H9 (cell line): ENCODE data around the gene FAM3B. TPM values are rescaled to one million over a fixed set of nuclear protein-coding genes. Genes with fewer than 3 reads are reported as not detected.

Experiments
- DNase-seq: peaks from one replicate; pipeline ENCODE4 v3.0.0-alpha.2; 2017
- H2AFZ ChIP-seq: one replicate; pipeline ENCODE4 v1.6.1; 2013; ENCODE audit warnings: mild to moderate bottlenecking, low read length, control low read depth, moderate library complexity
- H2AK5ac ChIP-seq: 2 replicates; pipeline ENCODE4 v1.6.1; 2013; ENCODE audit warnings: low read length, control low read depth, mixed read lengths; ENCODE audit not compliant: insufficient read length
- H2BK120ac ChIP-seq: one replicate; pipeline ENCODE4 v1.6.1; 2013; ENCODE audit warnings: low read depth, mild to moderate bottlenecking, low read length, control low read depth, inconsistent platforms; ENCODE audit not compliant: poor library complexity, severe bottlenecking
- H2BK12ac ChIP-seq: 2 replicates; pipeline ENCODE4 v1.6.1; 2013; ENCODE audit warnings: low read length, control low read depth, mixed read lengths, low read depth; ENCODE audit not compliant: insufficient read length
- H2BK15ac ChIP-seq: 2 replicates; pipeline ENCODE4 v1.6.1; 2013; ENCODE audit warnings: low read depth, low read length, control low read depth
- H2BK20ac ChIP-seq: one replicate; pipeline ENCODE4 v1.6.1; 2013; ENCODE audit warnings: low read depth, mild to moderate bottlenecking, low read length, control low read depth, inconsistent platforms; ENCODE audit not compliant: poor library complexity, severe bottlenecking
- H2BK5ac ChIP-seq: 2 replicates; pipeline ENCODE4 v1.6.1; 2013; ENCODE audit warnings: low read length, control low read depth, mixed read lengths; ENCODE audit not compliant: insufficient read length
- H3K14ac ChIP-seq: 2 replicates; pipeline ENCODE4 v1.6.1; 2013; ENCODE audit warnings: low read length, control low read depth; ENCODE audit not compliant: insufficient read depth
- H3K18ac ChIP-seq: 2 replicates; pipeline ENCODE4 v1.6.1; 2013; ENCODE audit warnings: low read depth, mild to moderate bottlenecking, mixed read lengths, low read length, control low read depth; ENCODE audit not compliant: insufficient read length
- H3K23ac ChIP-seq: 2 replicates; pipeline ENCODE4 v1.6.1; 2013; ENCODE audit warnings: low read length, control low read depth, mixed read lengths, low read depth; ENCODE audit not compliant: insufficient read length
- H3K23me2 ChIP-seq: 2 replicates; pipeline ENCODE4 v1.6.1; 2013; ENCODE audit warnings: low read depth, mild to moderate bottlenecking, mixed read lengths, low read length, control low read depth; ENCODE audit not compliant: insufficient read length, poor library complexity, severe bottlenecking
- H3K27ac ChIP-seq: 2 replicates; pipeline ENCODE4 v1.5.1; 2013; ENCODE audit warnings: low read length, control low read depth, mixed read lengths, low read depth; ENCODE audit not compliant: insufficient read length
- H3K27me3 ChIP-seq: 2 replicates; pipeline ENCODE4 v1.6.1; 2013; ENCODE audit warnings: low read length, control low read depth, inconsistent platforms; ENCODE audit not compliant: insufficient read depth
- H3K4ac ChIP-seq: 2 replicates; pipeline ENCODE4 v1.6.1; 2013; ENCODE audit warnings: low read depth, mild to moderate bottlenecking, control low read depth, inconsistent platforms, low read length, moderate library complexity
- H3K4me1 ChIP-seq: 2 replicates; pipeline ENCODE4 v1.6.1; 2013; ENCODE audit warnings: low read length, control low read depth, inconsistent platforms; ENCODE audit not compliant: insufficient read depth
- H3K4me2 ChIP-seq: 2 replicates; pipeline ENCODE4 v1.6.1; 2013; ENCODE audit warnings: low read length, control low read depth, mixed read lengths; ENCODE audit not compliant: insufficient read length, insufficient read depth
- H3K56ac ChIP-seq: 2 replicates; pipeline ENCODE4 v1.6.1; 2013; ENCODE audit warnings: low read depth, mild to moderate bottlenecking, mixed read lengths, low read length, control low read depth; ENCODE audit not compliant: insufficient read length
- H3K79me1 ChIP-seq: 2 replicates; pipeline ENCODE4 v1.6.1; 2013; ENCODE audit warnings: low read depth, mild to moderate bottlenecking, moderate library complexity, low read length, control low read depth, inconsistent platforms; ENCODE audit not compliant: insufficient read depth, poor library complexity, severe bottlenecking
- H3K79me2 ChIP-seq: 2 replicates; pipeline ENCODE4 v1.6.1; 2013; ENCODE audit warnings: low read length, control low read depth, inconsistent platforms; ENCODE audit not compliant: insufficient read depth
- H3K9ac ChIP-seq: 2 replicates; pipeline ENCODE4 v1.6.1; 2013; ENCODE audit warnings: low read length, control low read depth, mixed read lengths; ENCODE audit not compliant: insufficient read length; ENCODE audit errors: extremely low read depth
- H3K9me3 ChIP-seq: one replicate; pipeline ENCODE4 v1.6.1; 2013; ENCODE audit warnings: low read depth, low read length, inconsistent platforms; ENCODE audit not compliant: control insufficient read depth
- H3T11ph ChIP-seq: one replicate; pipeline ENCODE4 v1.6.1; 2013; ENCODE audit warnings: mild to moderate bottlenecking, low read length, control low read depth, inconsistent platforms
- H4K20me1 ChIP-seq: one replicate; pipeline ENCODE4 v1.6.1; 2013; ENCODE audit not compliant: control insufficient read depth, insufficient read length, insufficient read depth
- H4K5ac ChIP-seq: 2 replicates; pipeline ENCODE4 v1.6.1; 2013; ENCODE audit warnings: low read depth, mild to moderate bottlenecking, mixed read lengths, low read length, control low read depth; ENCODE audit not compliant: insufficient read length
- H4K8ac ChIP-seq: replicated peaks from 2 replicates; pipeline ENCODE4 v1.6.1; 2013; ENCODE audit warnings: low read length, control low read depth, mixed read lengths, low read depth; ENCODE audit not compliant: insufficient read length
- H4K91ac ChIP-seq: 2 replicates; pipeline ENCODE4 v1.6.1; 2013; ENCODE audit warnings: low read depth, mild to moderate bottlenecking, moderate library complexity, mixed read lengths, low read length, control low read depth; ENCODE audit not compliant: insufficient read length
- H3K27ac Mint-ChIP-seq, 3 experiments: 2 replicates in 2 of 3; 3 replicates in 1 of 3; pipeline ENCODE4 v1.8.0; 2020 to 2021; ENCODE audit warnings: mixed read lengths in 3 of 3, mild to moderate bottlenecking in 1 of 3, moderate library complexity in 1 of 3
- H3K27me3 Mint-ChIP-seq: 2 replicates; pipeline ENCODE4 v1.8.0; 2021; ENCODE audit warnings: low read depth, mild to moderate bottlenecking, moderate library complexity, mixed read lengths
- H3K36me3 Mint-ChIP-seq, 3 experiments: 2 replicates in 2 of 3; 3 replicates in 1 of 3; pipeline ENCODE4 v1.8.0; 2020 to 2021; ENCODE audit warnings: low read depth in 3 of 3, mixed read lengths in 3 of 3; ENCODE audit not compliant: insufficient read depth in 1 of 3
- H3K4me1 Mint-ChIP-seq, 2 experiments: 2 replicates each; pipeline ENCODE4 v1.8.0; 2020; ENCODE audit warnings: mixed read lengths in 2 of 2
- H3K4me3 Mint-ChIP-seq, 2 experiments: 2 replicates in 1 of 2; 3 replicates in 1 of 2; pipeline ENCODE4 v1.8.0; 2020 to 2021; ENCODE audit warnings: mild to moderate bottlenecking in 2 of 2, mixed read lengths in 2 of 2, moderate library complexity in 1 of 2
- H3K9me3 Mint-ChIP-seq, 2 experiments: 2 replicates in 1 of 2; 3 replicates in 1 of 2; pipeline ENCODE4 v1.8.0; 2020; ENCODE audit warnings: mild to moderate bottlenecking in 2 of 2, mixed read lengths in 2 of 2, moderate library complexity in 1 of 2
- CTCF ChIP-seq: fragments of 200-600 bp; sonication (generic); conservative IDR thresholded peaks from 3 replicates; pipeline ENCODE4 v1.8.0; 2021; ENCODE audit warnings: antibody characterized with exemption, mild to moderate bottlenecking
- WGBS: extraction: QIAGEN DNeasy Blood & Tissue Kit; methylation state at CpG from one replicate; pipeline ENCODE4 v1.1.7; 2013; ENCODE audit warnings: missing lambda C conversion rate, low lambda C conversion rate, mixed read lengths; ENCODE audit not compliant: insufficient read length; ENCODE audit errors: extremely low coverage; 5-methylcytosine and 5-hydroxymethylcytosine counted together
- total RNA-seq: library from RNA; stranded (reverse); gene quantifications from 2 replicates; pipeline ENCODE4 v1.2.1, GENCODE V29; 2021

FAM3B gene
- total RNA-seq, 1 experiment from 2014 or later = 5.0 TPM

- no peak overlapping the region for H3K9ac ChIP-seq
- no peak overlapping the region for H2BK15ac ChIP-seq
- no peaks in the 10 kb centered on the region for H3K27me3 ChIP-seq
- H2BK120ac ChIP-seq = no peak overlapping the region
- peaks cover 2% of the 10 kb centered on the region; the same call in 1 of the 2 replicates for H3K27me3 Mint-ChIP-seq
- no peak overlapping the region for H2BK20ac ChIP-seq
- H3K56ac ChIP-seq = no peak overlapping the region
- H4K20me1 ChIP-seq = no peaks in the 10 kb centered on the region
- no peaks in the 10 kb centered on the region for H3K4me1 ChIP-seq
- H4K5ac ChIP-seq = no peak overlapping the region
- no peaks in the 10 kb centered on the region; a peak in 1 of 5 replicates for H3K9me3 Mint-ChIP-seq
- no peak overlapping the region for H3K4me3 Mint-ChIP-seq
- H2BK5ac ChIP-seq = no peak overlapping the region
- H4K8ac ChIP-seq = no peak overlapping the region
- no peaks in the 10 kb centered on the region for H3K79me1 ChIP-seq
- no peak overlapping the region for H3K4ac ChIP-seq
- H3K9me3 ChIP-seq = no peaks in the 10 kb centered on the region
- H3K4me1 Mint-ChIP-seq = peaks cover 11 to 18% of the 10 kb centered on the region in 2 experiments
- no peak overlapping the region for H2AK5ac ChIP-seq
- H3K23ac ChIP-seq = no peak overlapping the region
- no peaks in the 10 kb centered on the region for H3K79me2 ChIP-seq
- H3T11ph ChIP-seq = no peak overlapping the region
- no peak overlapping the region for H4K91ac ChIP-seq
- H3K23me2 ChIP-seq = no peaks in the 10 kb centered on the region
- DNase-seq = no peak
- no peak overlapping the region; the same call in 1 of the 2 replicates for H3K14ac ChIP-seq
- no peak overlapping the region for H3K4me2 ChIP-seq
- TF ChIP-seq CTCF = no peak
- no peak overlapping the region for H3K27ac ChIP-seq
- H3K27ac Mint-ChIP-seq = no peak overlapping the region
- WGBS = no CpG with 5 or more reads among the region's 5 CpGs
- no peak overlapping the region for H2AFZ ChIP-seq
- H3K18ac ChIP-seq = no peak overlapping the region
- H2BK12ac ChIP-seq = no peak overlapping the region
- peaks cover 0 to 7% (median 0%) of the 10 kb centered on the region in 3 experiments; a peak in 1 of 7 replicates for H3K36me3 Mint-ChIP-seq
Observed at GRCh38 chr21:41375875-41376274, 59.3 kb downstream of the FAM3B start.
